ENCODE data around the gene VIM. TPM values are rescaled to one million over a fixed set of nuclear protein-coding genes. Genes with fewer than 3 reads are reported as not detected.

The VIM gene
- 1,000 to 10,000 TPM in 2 of 4 donors, 100 to 1,000 TPM in 2; 697 to 1,198 (median 1,024) TPM for total RNA-seq

DNA sequence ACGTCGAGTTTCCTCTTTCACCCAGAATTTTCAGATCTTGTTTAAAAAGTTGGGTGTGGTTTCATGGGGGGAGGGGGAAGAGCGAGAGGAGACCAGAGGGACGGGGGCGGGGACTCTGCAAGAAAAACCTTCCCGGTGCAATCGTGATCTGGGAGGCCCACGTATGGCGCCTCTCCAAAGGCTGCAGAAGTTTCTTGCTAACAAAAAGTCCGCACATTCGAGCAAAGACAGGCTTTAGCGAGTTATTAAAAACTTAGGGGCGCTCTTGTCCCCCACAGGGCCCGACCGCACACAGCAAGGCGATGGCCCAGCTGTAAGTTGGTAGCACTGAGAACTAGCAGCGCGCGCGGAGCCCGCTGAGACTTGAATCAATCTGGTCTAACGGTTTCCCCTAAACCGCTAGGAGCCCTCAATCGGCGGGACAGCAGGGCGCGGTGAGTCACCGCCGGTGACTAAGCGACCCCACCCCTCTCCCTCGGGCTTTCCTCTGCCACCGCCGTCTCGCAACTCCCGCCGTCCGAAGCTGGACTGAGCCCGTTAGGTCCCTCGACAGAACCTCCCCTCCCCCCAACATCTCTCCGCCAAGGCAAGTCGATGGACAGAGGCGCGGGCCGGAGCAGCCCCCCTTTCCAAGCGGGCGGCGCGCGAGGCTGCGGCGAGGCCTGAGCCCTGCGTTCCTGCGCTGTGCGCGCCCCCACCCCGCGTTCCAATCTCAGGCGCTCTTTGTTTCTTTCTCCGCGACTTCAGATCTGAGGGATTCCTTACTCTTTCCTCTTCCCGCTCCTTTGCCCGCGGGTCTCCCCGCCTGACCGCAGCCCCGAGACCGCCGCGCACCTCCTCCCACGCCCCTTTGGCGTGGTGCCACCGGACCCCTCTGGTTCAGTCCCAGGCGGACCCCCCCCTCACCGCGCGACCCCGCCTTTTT, at the start of gene VIM:
Gene VIM, plus strand, starts transcription at position 151 of the 925 bp plus-strand sequence. CDS start 1,182 bp downstream, outside the sequence.
- H3K4me1 ChIP-seq = peaks cover 46% of the 10 kb centered on the region
- WGBS = 1% methylated on average over 62 of the region's 77 CpGs
- peak within 1 kb of the TSS; percentile 99 for H3K27ac ChIP-seq
- peaks cover 6% of the 10 kb centered on the region for H3K36me3 ChIP-seq
- peaks cover 5% of the 10 kb centered on the region for H3K27me3 ChIP-seq
- H3K4me3 ChIP-seq = peak within 1 kb of the TSS; percentile 68
- DNase-seq (ENCODE audit: low spot score in 2 of 2) = peak; percentile 97
- H3K9me3 ChIP-seq = no peaks in the 10 kb centered on the region
- TF ChIP-seq CTCF (IDR thresholded peaks at IDR 0.05) (no peak), POLR2A (IDR thresholded peaks at IDR 0.05) (peak in 1 of 2 donors; percentile 64), POLR2AphosphoS5 (IDR thresholded peaks at IDR 0.05) (peak; percentile 60 to 91 (median 85))

DNA sequence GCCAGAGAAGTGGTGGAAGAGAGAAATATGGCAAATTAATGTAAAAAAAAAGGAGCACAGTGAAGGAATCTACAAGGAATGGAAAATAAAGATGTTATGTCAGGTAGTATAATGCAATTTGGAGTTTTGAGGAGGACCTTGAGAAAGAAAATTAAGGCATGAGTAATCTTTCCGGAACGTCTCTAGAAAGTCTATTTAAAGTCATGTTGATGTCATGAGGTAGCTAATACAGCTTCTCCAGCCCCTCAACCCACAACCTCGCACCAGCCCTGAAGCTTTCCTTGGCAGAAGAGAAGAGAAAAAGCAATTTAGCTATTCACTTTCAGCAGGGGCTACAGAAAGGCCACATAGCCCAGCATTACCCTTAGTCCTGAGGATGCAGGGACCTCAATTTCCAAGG, 49.0 kb upstream of the VIM start:
- no peaks in the 10 kb centered on the region for H3K9me3 ChIP-seq
- TF ChIP-seq POLR2AphosphoS5 (IDR thresholded peaks at IDR 0.05) (no peak), POLR2A (IDR thresholded peaks at IDR 0.05) (no peak), EP300 (IDR thresholded peaks at IDR 0.05) (no peak), CTCF (IDR thresholded peaks at IDR 0.05) (no peak)
- H3K27ac ChIP-seq = no peak overlapping the region
- H3K4me3 ChIP-seq = no peak overlapping the region
- no peaks in the 10 kb centered on the region for H3K27me3 ChIP-seq
- H3K4me1 ChIP-seq = peaks cover 2% of the 10 kb centered on the region
- H3K36me3 ChIP-seq = no peaks in the 10 kb centered on the region
- WGBS = 79% methylated on average over 3 of the region's 3 CpGs
- DNase-seq (ENCODE audit: low spot score in 2 of 2) = no peak

- Histone ChIP-seq H3K4me1 (no peaks in the 10 kb centered on the region), H3K9me3 (no peaks in the 10 kb centered on the region), H3K36me3 (no peaks in the 10 kb centered on the region), H3K4me3 (no peak overlapping the region), H3K27me3 (no peaks in the 10 kb centered on the region), H3K27ac (no peak overlapping the region)
- no peak for DNase-seq (ENCODE audit: low spot score in 2 of 2)
- WGBS = 80% methylated on average over 5 of the region's 5 CpGs
- TF ChIP-seq CTCF (IDR thresholded peaks at IDR 0.05) (no peak), POLR2A (IDR thresholded peaks at IDR 0.05) (no peak), EP300 (IDR thresholded peaks at IDR 0.05) (no peak), POLR2AphosphoS5 (IDR thresholded peaks at IDR 0.05) (no peak)
Measured at GRCh38 chr10:17181110-17181509, 46.9 kb upstream of the VIM start.

- no peaks in the 10 kb centered on the region for H3K36me3 ChIP-seq
- no peak for TF ChIP-seq POLR2AphosphoS5 (IDR thresholded peaks at IDR 0.05)
- no peak for TF ChIP-seq CTCF (IDR thresholded peaks at IDR 0.05)
- no peak for TF ChIP-seq EP300 (IDR thresholded peaks at IDR 0.05)
- no peak for TF ChIP-seq POLR2A (IDR thresholded peaks at IDR 0.05)
- no peak for DNase-seq (ENCODE audit: low spot score in 2 of 2)
- no peak overlapping the region for H3K27ac ChIP-seq
- 78% methylated on average over 3 of the region's 3 CpGs for WGBS
- no peak overlapping the region for H3K4me3 ChIP-seq
- no peaks in the 10 kb centered on the region for H3K4me1 ChIP-seq
- no peaks in the 10 kb centered on the region for H3K27me3 ChIP-seq
- H3K9me3 ChIP-seq = no peaks in the 10 kb centered on the region
Measured at GRCh38 chr10:17181751-17182150, 46.3 kb upstream of the VIM start.

DNA sequence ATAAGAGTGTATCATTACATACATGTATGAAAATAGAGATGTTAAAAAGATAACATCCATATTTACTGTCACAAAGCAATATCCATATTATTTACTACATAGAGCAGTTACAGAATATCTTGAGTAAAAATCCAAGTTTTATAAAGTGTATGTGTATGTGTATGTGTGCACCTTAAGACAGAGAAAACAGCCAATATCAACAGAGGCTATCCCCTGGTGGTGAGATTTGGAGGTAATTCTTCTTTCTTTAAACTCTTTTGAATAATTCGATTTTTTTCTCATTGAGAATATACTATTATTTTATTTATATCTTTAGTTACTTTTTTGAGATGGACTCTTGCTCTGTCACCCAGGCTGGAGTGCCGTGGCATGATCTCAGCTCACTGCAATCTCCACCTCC, 44.9 kb upstream of the VIM start:
- TF ChIP-seq CTCF (IDR thresholded peaks at IDR 0.05) (no peak), POLR2AphosphoS5 (IDR thresholded peaks at IDR 0.05) (no peak), EP300 (IDR thresholded peaks at IDR 0.05) (no peak), POLR2A (IDR thresholded peaks at IDR 0.05) (no peak)
- no peak for DNase-seq (ENCODE audit: low spot score in 2 of 2)
- Histone ChIP-seq H3K36me3 (no peaks in the 10 kb centered on the region), H3K9me3 (no peaks in the 10 kb centered on the region), H3K4me3 (no peak overlapping the region), H3K27ac (no peak overlapping the region), H3K27me3 (no peaks in the 10 kb centered on the region), H3K4me1 (no peaks in the 10 kb centered on the region)
- WGBS = 95% methylated on average over 2 of the region's 2 CpGs

Measured in suprapubic skin (tissue), 4 donors.